Measurements from ENCODE around the gene CD180.

GRCh38 chr5:67144183-67144639 lies 52.4 kb downstream of the CD180 start:
- TF ChIP-seq, protein P1, sequence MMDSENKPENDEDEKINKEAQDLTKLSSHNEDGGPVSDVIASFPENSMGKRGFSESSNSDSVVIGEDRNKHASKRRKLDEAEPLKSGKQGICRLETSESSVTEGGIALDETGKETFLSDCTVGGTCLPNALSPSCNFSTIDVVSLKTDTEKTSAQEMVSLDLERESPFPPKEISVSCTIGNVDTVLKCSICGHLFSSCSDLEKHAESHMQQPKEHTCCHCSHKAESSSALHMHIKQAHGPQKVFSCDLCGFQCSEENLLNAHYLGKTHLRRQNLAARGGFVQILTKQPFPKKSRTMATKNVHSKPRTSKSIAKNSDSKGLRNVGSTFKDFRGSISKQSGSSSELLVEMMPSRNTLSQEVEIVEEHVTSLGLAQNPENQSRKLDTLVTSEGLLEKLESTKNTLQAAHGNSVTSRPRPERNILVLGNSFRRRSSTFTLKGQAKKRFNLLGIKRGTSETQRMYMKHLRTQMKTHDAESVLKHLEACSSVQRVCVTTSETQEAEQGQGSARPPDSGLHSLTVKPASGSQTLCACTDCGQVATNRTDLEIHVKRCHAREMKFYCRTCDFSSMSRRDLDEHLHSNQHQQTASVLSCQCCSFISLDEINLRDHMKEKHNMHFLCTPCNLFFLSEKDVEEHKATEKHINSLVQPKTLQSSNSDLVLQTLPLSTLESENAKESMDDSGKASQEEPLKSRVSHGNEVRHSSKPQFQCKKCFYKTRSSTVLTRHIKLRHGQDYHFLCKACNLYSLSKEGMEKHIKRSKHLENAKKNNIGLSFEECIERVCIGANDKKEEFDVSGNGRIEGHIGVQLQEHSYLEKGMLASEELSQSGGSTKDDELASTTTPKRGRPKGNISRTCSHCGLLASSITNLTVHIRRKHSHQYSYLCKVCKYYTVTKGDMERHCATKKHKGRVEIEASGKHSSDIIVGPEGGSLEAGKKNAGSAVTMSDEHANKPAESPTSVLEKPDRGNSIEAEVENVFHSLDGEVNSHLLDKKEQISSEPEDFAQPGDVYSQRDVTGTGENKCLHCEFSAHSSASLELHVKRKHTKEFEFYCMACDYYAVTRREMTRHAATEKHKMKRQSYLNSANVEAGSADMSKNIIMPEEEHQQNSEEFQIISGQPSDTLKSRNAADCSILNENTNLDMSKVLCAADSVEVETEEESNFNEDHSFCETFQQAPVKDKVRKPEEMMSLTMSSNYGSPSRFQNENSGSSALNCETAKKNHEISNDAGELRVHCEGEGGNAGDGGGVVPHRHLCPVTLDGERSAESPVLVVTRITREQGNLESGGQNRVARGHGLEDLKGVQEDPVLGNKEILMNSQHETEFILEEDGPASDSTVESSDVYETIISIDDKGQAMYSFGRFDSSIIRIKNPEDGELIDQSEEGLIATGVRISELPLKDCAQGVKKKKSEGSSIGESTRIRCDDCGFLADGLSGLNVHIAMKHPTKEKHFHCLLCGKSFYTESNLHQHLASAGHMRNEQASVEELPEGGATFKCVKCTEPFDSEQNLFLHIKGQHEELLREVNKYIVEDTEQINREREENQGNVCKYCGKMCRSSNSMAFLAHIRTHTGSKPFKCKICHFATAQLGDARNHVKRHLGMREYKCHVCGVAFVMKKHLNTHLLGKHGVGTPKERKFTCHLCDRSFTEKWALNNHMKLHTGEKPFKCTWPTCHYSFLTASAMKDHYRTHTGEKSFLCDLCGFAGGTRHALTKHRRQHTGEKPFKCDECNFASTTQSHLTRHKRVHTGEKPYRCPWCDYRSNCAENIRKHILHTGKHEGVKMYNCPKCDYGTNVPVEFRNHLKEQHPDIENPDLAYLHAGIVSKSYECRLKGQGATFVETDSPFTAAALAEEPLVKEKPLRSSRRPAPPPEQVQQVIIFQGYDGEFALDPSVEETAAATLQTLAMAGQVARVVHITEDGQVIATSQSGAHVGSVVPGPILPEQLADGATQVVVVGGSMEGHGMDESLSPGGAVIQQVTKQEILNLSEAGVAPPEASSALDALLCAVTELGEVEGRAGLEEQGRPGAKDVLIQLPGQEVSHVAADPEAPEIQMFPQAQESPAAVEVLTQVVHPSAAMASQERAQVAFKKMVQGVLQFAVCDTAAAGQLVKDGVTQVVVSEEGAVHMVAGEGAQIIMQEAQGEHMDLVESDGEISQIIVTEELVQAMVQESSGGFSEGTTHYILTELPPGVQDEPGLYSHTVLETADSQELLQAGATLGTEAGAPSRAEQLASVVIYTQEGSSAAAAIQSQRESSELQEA (IDR thresholded peaks at IDR 0.05; ENCODE audit: low read depth) = no peak
- TF ChIP-seq CTCF (IDR thresholded peaks at IDR 0.05 in 2 of 3, conservative IDR thresholded peaks at IDR 0.05 in 1 of 3; ENCODE audit: insufficient read depth in 2 of 3, low read depth in 1 of 3, low read length in 3 of 3) (no peak), TBP (optimal IDR thresholded peaks at IDR 0.05; ENCODE audit: low read depth, low read length) (no peak)
- TF ChIP-seq, protein P2, sequence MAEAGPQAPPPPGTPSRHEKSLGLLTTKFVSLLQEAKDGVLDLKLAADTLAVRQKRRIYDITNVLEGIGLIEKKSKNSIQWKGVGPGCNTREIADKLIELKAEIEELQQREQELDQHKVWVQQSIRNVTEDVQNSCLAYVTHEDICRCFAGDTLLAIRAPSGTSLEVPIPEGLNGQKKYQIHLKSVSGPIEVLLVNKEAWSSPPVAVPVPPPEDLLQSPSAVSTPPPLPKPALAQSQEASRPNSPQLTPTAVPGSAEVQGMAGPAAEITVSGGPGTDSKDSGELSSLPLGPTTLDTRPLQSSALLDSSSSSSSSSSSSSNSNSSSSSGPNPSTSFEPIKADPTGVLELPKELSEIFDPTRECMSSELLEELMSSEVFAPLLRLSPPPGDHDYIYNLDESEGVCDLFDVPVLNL (CRISPR knock-in tag; IDR thresholded peaks at IDR 0.05; ENCODE audit: low read depth) = no peak

All from K562 (cell line).